Gastroesophageal sphincter (tissue), 4 donors: ENCODE measurements around the gene EFCAB3. TPM values are rescaled to one million over a fixed set of nuclear protein-coding genes. Genes with fewer than 3 reads are reported as not detected.

Source experiments
- ATAC-seq: fragments of 150-250 bp; one replicate; pipeline ENCODE4 v1.9.1; 2016; ENCODE audit warnings: mild to moderate bottlenecking, moderate library complexity
- H3K27ac ChIP-seq, 4 donors: fragments of 200-600 bp; sonication (generic) in 3 of 4; 1 replicate in 3 of 4; 2 replicates in 1 of 4; pipeline ENCODE4 v1.5.1; 2016 to 2019
- H3K27me3 ChIP-seq: fragments of 200-600 bp; sonication (generic); one replicate; pipeline ENCODE4 v1.5.1; 2019
- H3K36me3 ChIP-seq, 2 donors: fragments of 200-600 bp; sonication (generic); one replicate each; pipeline ENCODE4 v1.5.1; 2019; ENCODE audit warnings: control low read depth in 1 of 2
- H3K4me1 ChIP-seq, 3 donors: fragments of 200-600 bp; sonication (generic); 1 replicate in 2 of 3; 2 replicates in 1 of 3; pipeline ENCODE4 v1.5.1; 2016 to 2019; ENCODE audit warnings: control low read depth in 2 of 3
- H3K4me3 ChIP-seq, 2 donors: fragments of 200-600 bp; sonication (generic); one replicate each; pipeline ENCODE4 v1.5.1; 2019; ENCODE audit warnings: mild to moderate bottlenecking in 1 of 2, moderate library complexity in 1 of 2
- H3K9me3 ChIP-seq, 3 donors: fragments of 200-600 bp; sonication (generic); one replicate each; pipeline ENCODE4 v1.5.1; 2017 to 2019; ENCODE audit warnings: control low read depth in 2 of 3
- CTCF ChIP-seq, 4 experiments: fragments of 200-600 bp in 2 of 4; fragments of 450-650 bp in 2 of 4; sonication (generic) in 1 of 4; IDR thresholded peaks; one replicate each; pipeline ENCODE4 v1.5.1; 2017 to 2019; ENCODE audit warnings: antibody characterized with exemption in 4 of 4, mild to moderate bottlenecking in 2 of 4, moderate library complexity in 2 of 4
- EP300 ChIP-seq: sonication (generic); formaldehyde crosslinking; IDR thresholded peaks from one replicate; pipeline ENCODE4 v1.6.1; 2017; ENCODE audit warnings: antibody characterized with exemption, mild to moderate bottlenecking
- POLR2A ChIP-seq, 2 donors: fragments of 450-650 bp; IDR thresholded peaks; one replicate each; pipeline ENCODE4 v1.6.1; 2017; ENCODE audit warnings: antibody characterized with exemption in 2 of 2, mild to moderate bottlenecking in 2 of 2, moderate library complexity in 1 of 2
- POLR2AphosphoS5 ChIP-seq: sonication (generic); formaldehyde crosslinking; IDR thresholded peaks from one replicate; pipeline ENCODE4 v1.6.1; 2017; ENCODE audit warnings: antibody characterized with exemption
- WGBS, 2 donors: methylation state at CpG; one replicate each; pipeline ENCODE4 v1.1.5; 2018; ENCODE audit warnings: low coverage in 1 of 2; 5-methylcytosine and 5-hydroxymethylcytosine counted together
- total RNA-seq, 4 donors: library from RNA; depleted of rRNA; stranded (reverse); fragments of >200 nt; gene quantifications; one replicate each; pipeline ENCODE4 v1.1.0, GENCODE V29; 2016

Gene EFCAB3
- not detected for total RNA-seq

DNA sequence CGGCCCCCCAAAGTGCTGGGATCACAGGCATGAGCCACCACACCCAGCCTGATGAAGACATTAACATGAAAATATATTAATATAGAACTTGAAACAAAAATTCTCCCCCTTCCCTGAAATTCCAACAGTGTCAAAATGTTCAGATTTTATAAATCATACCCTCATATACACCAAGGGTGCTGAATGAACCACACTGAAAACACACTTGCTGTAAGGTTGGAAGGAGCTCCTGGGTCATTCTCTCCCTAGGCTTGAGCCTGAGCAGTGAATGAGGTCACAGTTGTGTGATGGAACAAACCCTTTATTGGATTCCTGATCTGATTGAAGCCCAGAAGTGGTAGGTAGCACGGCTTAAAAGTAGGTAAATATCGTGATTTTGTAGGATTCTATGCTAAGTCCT is at the start of gene EFCAB3:
Gene EFCAB3, plus strand, starts transcription at position 301 of the 400 bp plus-strand sequence. CDS start 2,427 bp downstream, outside the sequence.
- Histone ChIP-seq H3K4me3 (no peak within 1 kb of the TSS), H3K9me3 (no peaks in the 10 kb centered on the region), H3K27ac (no peak within 1 kb of the TSS), H3K4me1 (no peaks in the 10 kb centered on the region), H3K36me3 (no peaks in the 10 kb centered on the region), H3K27me3 (peaks cover 16% of the 10 kb centered on the region)
- no peak for ATAC-seq
- WGBS, 2 donors = 87 to 100% methylated on average over 2 to 3 of the region's 3 CpGs
- TF ChIP-seq CTCF (IDR thresholded peaks at IDR 0.05) (no peak), EP300 (no peak), POLR2AphosphoS5 (no peak), POLR2A (IDR thresholded peaks at IDR 0.05) (no peak)

GRCh38 chr17:62336527-62336926 is 43.8 kb upstream of the EFCAB3 start:
- H3K27me3 ChIP-seq = no peaks in the 10 kb centered on the region
- H3K36me3 ChIP-seq = no peaks in the 10 kb centered on the region
- TF ChIP-seq EP300 = no peak
- TF ChIP-seq CTCF (IDR thresholded peaks at IDR 0.05) = no peak
- no peak for TF ChIP-seq POLR2A (IDR thresholded peaks at IDR 0.05)
- no peak for TF ChIP-seq POLR2AphosphoS5
- ATAC-seq = no peak
- H3K4me1 ChIP-seq = no peaks in the 10 kb centered on the region
- no peak overlapping the region for H3K27ac ChIP-seq
- no peak overlapping the region for H3K4me3 ChIP-seq
- H3K9me3 ChIP-seq = peaks cover 0 to 21% (median 0%) of the 10 kb centered on the region in 3 donors

- H3K4me1 ChIP-seq = no peaks in the 10 kb centered on the region
- no peak overlapping the region for H3K4me3 ChIP-seq
- TF ChIP-seq POLR2A (IDR thresholded peaks at IDR 0.05) = no peak
- TF ChIP-seq CTCF (IDR thresholded peaks at IDR 0.05) = no peak
- TF ChIP-seq EP300 = no peak
- TF ChIP-seq POLR2AphosphoS5 = no peak
- no peak overlapping the region for H3K27ac ChIP-seq
- H3K36me3 ChIP-seq = no peaks in the 10 kb centered on the region
- WGBS, 2 donors = 12 to 35% methylated on average over 2 to 3 of the region's 3 CpGs
- no peaks in the 10 kb centered on the region for H3K27me3 ChIP-seq
- no peaks in the 10 kb centered on the region for H3K9me3 ChIP-seq
- no peak for ATAC-seq
These were observed 36.5 kb upstream of the EFCAB3 start for GRCh38 chr17:62343764-62344270.

- ATAC-seq = no peak
- H3K27me3 ChIP-seq = peaks cover under 1% of the 10 kb centered on the region
- no peaks in the 10 kb centered on the region for H3K4me1 ChIP-seq
- H3K36me3 ChIP-seq = no peaks in the 10 kb centered on the region
- H3K4me3 ChIP-seq = no peak overlapping the region
- no peak for TF ChIP-seq POLR2AphosphoS5
- TF ChIP-seq CTCF (IDR thresholded peaks at IDR 0.05) = no peak
- no peak for TF ChIP-seq POLR2A (IDR thresholded peaks at IDR 0.05)
- TF ChIP-seq EP300 = no peak
- H3K27ac ChIP-seq = no peak overlapping the region
- WGBS, 2 donors = 75 to 82% methylated on average over 5 of the region's 5 CpGs
- H3K9me3 ChIP-seq = no peaks in the 10 kb centered on the region
These were observed 29.2 kb upstream of the EFCAB3 start for GRCh38 chr17:62351176-62351575.

GRCh38 chr17:62366191-62366590 is 14.2 kb upstream of the EFCAB3 start:
- Histone ChIP-seq H3K27ac (no peak overlapping the region), H3K4me3 (no peak overlapping the region), H3K9me3 (peaks cover 0 to 5% (median 0%) of the 10 kb centered on the region in 3 donors), H3K27me3 (no peaks in the 10 kb centered on the region), H3K4me1 (no peaks in the 10 kb centered on the region), H3K36me3 (no peaks in the 10 kb centered on the region)
- ATAC-seq = no peak
- no peak for TF ChIP-seq POLR2A (IDR thresholded peaks at IDR 0.05)
- no peak for TF ChIP-seq CTCF (IDR thresholded peaks at IDR 0.05)
- no peak for TF ChIP-seq POLR2AphosphoS5
- TF ChIP-seq EP300 = no peak
- WGBS, 2 donors = 48 to 100% methylated on average over 1 to 2 of the region's 2 CpGs
